Measurements from ENCODE around the gene CUX1.

- TF ChIP-seq EZH2 (optimal IDR thresholded peaks at IDR 0.05; ENCODE audit: low read depth, low read length) (no peak), CTCF (IDR thresholded peaks at IDR 0.05; ENCODE audit: low read length) (no peak)
These were observed 133.2 kb downstream of the CUX1 start for GRCh38 chr7:101950450-101951119.

All from MM.1S (cell line).